ENCODE results near the gene AIF1. TPM values are rescaled to one million over a fixed set of nuclear protein-coding genes. Genes with fewer than 3 reads are reported as not detected.
A peak's percentile ranks its signal among the peaks of the same experiment; 100 is the strongest.

Gene AIF1
- total RNA-seq, 4 donors from 2014 or later = 2.6 to 16.3 (median 5.8) TPM

GRCh38 chr6:31573239-31574105 is 41.6 kb upstream of the AIF1 start:
- peaks cover 7% of the 10 kb centered on the region for H3K4me1 ChIP-seq
- H3K27ac ChIP-seq = no peak overlapping the region
- no peak overlapping the region for H3K4me3 ChIP-seq
- H3K9me3 ChIP-seq = no peaks in the 10 kb centered on the region
- no peaks in the 10 kb centered on the region for H3K36me3 ChIP-seq
- DNase-seq (ENCODE audit: low spot score in 2 of 2) = no peak
- TF ChIP-seq EP300 (IDR thresholded peaks at IDR 0.05) (no peak), POLR2AphosphoS5 (IDR thresholded peaks at IDR 0.05) (no peak), POLR2A (IDR thresholded peaks at IDR 0.05) (no peak), CTCF (IDR thresholded peaks at IDR 0.05) (no peak)
- peaks cover 3% of the 10 kb centered on the region for H3K27me3 ChIP-seq
- WGBS = 80% methylated on average over 9 of the region's 9 CpGs

- peaks cover 3% of the 10 kb centered on the region for H3K27me3 ChIP-seq
- H3K9me3 ChIP-seq = no peaks in the 10 kb centered on the region
- no peak for DNase-seq (ENCODE audit: low spot score in 2 of 2)
- no peak overlapping the region for H3K4me3 ChIP-seq
- no peaks in the 10 kb centered on the region for H3K36me3 ChIP-seq
- H3K27ac ChIP-seq = no peak overlapping the region
- TF ChIP-seq POLR2AphosphoS5 (IDR thresholded peaks at IDR 0.05) (no peak), EP300 (IDR thresholded peaks at IDR 0.05) (no peak), CTCF (IDR thresholded peaks at IDR 0.05) (no peak), POLR2A (IDR thresholded peaks at IDR 0.05) (no peak)
- peaks cover 7% of the 10 kb centered on the region for H3K4me1 ChIP-seq
- WGBS = 83% methylated on average over 14 of the region's 14 CpGs
These were observed 40.6 kb upstream of the AIF1 start for GRCh38 chr6:31574106-31575061.

GRCh38 chr6:31575335-31575901 is 39.6 kb upstream of the AIF1 start, which contains the start of gene TNF:
Gene TNF, plus strand, starts transcription at chr6:31575565. Its CDS starts 177 bp downstream, at chr6:31575742.
- Histone ChIP-seq H3K9me3 (no peaks in the 10 kb centered on the region), H3K36me3 (no peaks in the 10 kb centered on the region), H3K27ac (no peak within 1 kb of the TSS), H3K27me3 (peaks cover 3% of the 10 kb centered on the region), H3K4me3 (peak within 1 kb of the TSS; percentile 39), H3K4me1 (peaks cover 7% of the 10 kb centered on the region)
- TF ChIP-seq EP300 (IDR thresholded peaks at IDR 0.05) = no peak
- no peak for TF ChIP-seq POLR2AphosphoS5 (IDR thresholded peaks at IDR 0.05)
- no peak for TF ChIP-seq CTCF (IDR thresholded peaks at IDR 0.05)
- TF ChIP-seq POLR2A (IDR thresholded peaks at IDR 0.05) = peak in 1 of 2 donors; percentile 37
- no peak for DNase-seq (ENCODE audit: low spot score in 2 of 2)
- 17% methylated on average over 19 of the region's 19 CpGs for WGBS

- TF ChIP-seq POLR2AphosphoS5 (IDR thresholded peaks at IDR 0.05) = no peak
- TF ChIP-seq POLR2A (IDR thresholded peaks at IDR 0.05) = no peak
- TF ChIP-seq EP300 (IDR thresholded peaks at IDR 0.05) = no peak
- no peak for TF ChIP-seq CTCF (IDR thresholded peaks at IDR 0.05)
- no peaks in the 10 kb centered on the region for H3K9me3 ChIP-seq
- H3K36me3 ChIP-seq = no peaks in the 10 kb centered on the region
- no peak for DNase-seq (ENCODE audit: low spot score in 2 of 2)
- H3K27me3 ChIP-seq = peaks cover 3% of the 10 kb centered on the region
- whole genome bisulfite sequencing = 46% methylated on average over 8 of the region's 8 CpGs
- H3K27ac ChIP-seq = no peak overlapping the region
- peaks cover 8% of the 10 kb centered on the region for H3K4me1 ChIP-seq
- H3K4me3 ChIP-seq = peak overlapping the region; percentile 39
These were observed 38.9 kb upstream of the AIF1 start for GRCh38 chr6:31575952-31576685.
